BJ (cell line): ENCODE data around the gene SPTB. TPM values are rescaled to one million over a fixed set of nuclear protein-coding genes. Genes with fewer than 3 reads are reported as not detected.

ENCODE experiments used
- CTCF ChIA-PET: fragments of 350-600 bp; formaldehyde crosslinking; extraction: SDS; loops from one replicate; lab custom pipeline; 2021; ENCODE audit warnings: antibody characterized with exemption, inconsistent platforms; lab: Yijun Ruan, JAX
- POLR2A ChIA-PET: fragments of 300-600 bp; sonication (Branson Sonifier 250); formaldehyde crosslinking; extraction: SDS; loops from one replicate; lab custom pipeline; 2021; ENCODE audit warnings: antibody characterized with exemption; lab: Charles Lee
- DNase-seq: peaks from one replicate; pipeline ENCODE4 v3.0.0-alpha.2; 2011; ENCODE audit warnings: low read depth
- H3K27me3 ChIP-seq: 2 replicates; pipeline ENCODE4 v1.6.0; 2011; ENCODE audit warnings: low read length; ENCODE audit not compliant: control insufficient read depth, insufficient read depth
- H3K36me3 ChIP-seq: 2 replicates; pipeline ENCODE4 v1.5.1; 2011; ENCODE audit warnings: low read length; ENCODE audit not compliant: control insufficient read depth, insufficient read depth
- H3K4me3 ChIP-seq: 2 replicates; pipeline ENCODE4 v1.5.1; 2011; ENCODE audit warnings: low read depth, mild to moderate bottlenecking, control low read depth, low read length
- CTCF ChIP-seq: IDR thresholded peaks from 2 replicates; pipeline ENCODE4 v1.5.1; 2011; ENCODE audit warnings: low read depth, mild to moderate bottlenecking, control low read depth, inconsistent platforms, low read length, moderate library complexity; ENCODE audit not compliant: insufficient read depth
- polyA plus RNA-seq: library from polyadenylated mRNA; depleted of rRNA; stranded (reverse); fragments of >200 nt; gene quantifications from 2 replicates; pipeline ENCODE4 v1.2.3, GENCODE V29; 2011

Gene SPTB
- polyA plus RNA-seq, 1 experiment: 0.02 TPM

GRCh38 chr14:64754685-64755084 lies 125.0 kb downstream of the SPTB start:
- TF ChIP-seq CTCF: no peak
- H3K4me3 ChIP-seq: no peak overlapping the region
- no peak for DNase-seq
- ChIA-PET POLR2A (no interaction called here), CTCF (interaction anchor here (1.3 to 1.4 kb wide), 2 partner anchors 9 to 10 kb away, joined by 3 to 4 read pairs; no protein-coding TSS in a partner anchor)
- H3K36me3 ChIP-seq: no peaks in the 10 kb centered on the region
- no peaks in the 10 kb centered on the region for H3K27me3 ChIP-seq

- Histone ChIP-seq H3K27me3 (no peaks in the 10 kb centered on the region), H3K4me3 (no peak overlapping the region), H3K36me3 (no peaks in the 10 kb centered on the region)
- CTCF ChIA-PET: no interaction called here
- TF ChIP-seq CTCF: no peak
- no peak for DNase-seq
- POLR2A ChIA-PET: no interaction called here
Observed at GRCh38 chr14:64753999-64754398, 125.7 kb downstream of the SPTB start.

GRCh38 chr14:64753374-64753773 lies 126.3 kb downstream of the SPTB start:
- CTCF ChIA-PET: interaction anchor here (1.2 kb wide), 1 partner anchor 10 kb away, joined by 3 read pairs; no protein-coding TSS in a partner anchor
- DNase-seq: no peak
- POLR2A ChIA-PET: no interaction called here
- no peak overlapping the region for H3K4me3 ChIP-seq
- no peaks in the 10 kb centered on the region for H3K27me3 ChIP-seq
- H3K36me3 ChIP-seq: no peaks in the 10 kb centered on the region
- TF ChIP-seq CTCF: no peak

GRCh38 chr14:64752909-64753308 lies 126.8 kb downstream of the SPTB start:
- TF ChIP-seq CTCF: no peak
- POLR2A ChIA-PET: no interaction called here
- no peaks in the 10 kb centered on the region for H3K27me3 ChIP-seq
- DNase-seq: no peak
- CTCF ChIA-PET: interaction anchor here (1.2 kb wide), 1 partner anchor 10 kb away, joined by 3 read pairs; no protein-coding TSS in a partner anchor
- H3K4me3 ChIP-seq: no peak overlapping the region
- no peaks in the 10 kb centered on the region; the same call in 1 of the 2 replicates for H3K36me3 ChIP-seq

GRCh38 chr14:64748995-64749714 lies 130.6 kb downstream of the SPTB start:
- Histone ChIP-seq H3K27me3 (no peaks in the 10 kb centered on the region), H3K4me3 (no peak overlapping the region), H3K36me3 (peaks cover 2% of the 10 kb centered on the region; the same call in 1 of the 2 replicates)
- ChIA-PET CTCF (interaction anchor here (1.5 kb wide), 1 partner anchor 10 kb away, joined by 4 read pairs; no protein-coding TSS in a partner anchor), POLR2A (no interaction called here)
- DNase-seq: no peak
- TF ChIP-seq CTCF: no peak
